ENCODE data around the gene LEFTY1. TPM values are rescaled to one million over a fixed set of nuclear protein-coding genes. Genes with fewer than 3 reads are reported as not detected.
"Not testable (repeated sequence)": the region's sequence is repeated elsewhere in the genome, so short reads cannot be mapped to it uniquely, and the experiment has no call there.

The LEFTY1 gene
- total RNA-seq, 2 donors from 2014 or later, result 1.7 to 2.0 TPM

DNA sequence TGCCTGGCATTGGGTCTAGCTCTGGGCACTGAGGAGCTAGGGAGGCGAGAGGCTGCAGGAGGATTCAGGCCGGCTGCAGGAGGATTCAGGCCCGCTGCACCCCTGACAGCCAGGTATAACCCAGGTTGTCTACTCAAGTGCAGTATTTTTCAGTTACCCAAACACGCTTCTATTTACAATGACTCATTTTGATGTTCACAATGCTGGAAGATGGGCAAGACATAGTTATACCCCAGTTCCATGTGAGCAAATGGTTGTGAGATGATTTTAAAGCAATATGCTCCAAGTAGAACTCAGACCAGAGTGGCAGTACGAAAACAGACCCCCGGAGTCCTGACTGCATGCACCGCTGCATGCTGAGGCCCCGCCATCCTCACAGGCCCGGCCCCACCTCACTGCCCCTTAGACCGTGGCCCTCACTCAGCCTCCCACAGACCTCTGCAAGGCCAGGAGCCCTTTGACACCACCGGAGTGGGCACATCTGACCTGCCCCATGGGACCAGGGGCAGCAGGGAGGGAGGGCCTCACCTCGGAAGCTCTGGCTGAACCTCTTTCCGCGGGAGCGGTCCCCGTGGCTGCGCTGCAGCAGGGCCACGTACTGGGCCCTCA is 553 bp downstream of the LEFTY1 start:
- WGBS, result 94% methylated on average over 18 of the region's 18 CpGs
- H3K4me1 ChIP-seq (replicated peaks), result peaks cover 10% of the 10 kb centered on the region
- intact Hi-C loops (cut with DNase I), result no loop called here

GRCh38 chr1:225887554-225888288 is 1.2 kb downstream of the LEFTY1 start:
- DNase-seq (ENCODE audit: low spot score); H3K4me3 ChIP-seq; H3K27me3 ChIP-seq (replicated peaks; ENCODE audit: insufficient read depth); H3K9me3 ChIP-seq; H3K36me3 ChIP-seq; intact Hi-C loops (cut with DNase I): not testable (repeated sequence)
- peak overlapping the region in 1 of 2 donors; percentile 30 for H3K27ac ChIP-seq
- peaks cover 10% of the 10 kb centered on the region for H3K4me1 ChIP-seq (replicated peaks)
- 43% methylated on average over 3 of the region's 56 CpGs for WGBS

More for the DNA sequence above, 553 bp downstream of the LEFTY1 start:
- peak overlapping the region in 1 of 2 donors; percentile 91 for H3K27ac ChIP-seq
- H3K9me3 ChIP-seq, result no peaks in the 10 kb centered on the region
- no peak for DNase-seq (ENCODE audit: low spot score)
- no peaks in the 10 kb centered on the region for H3K27me3 ChIP-seq (replicated peaks; ENCODE audit: insufficient read depth)
- H3K4me3 ChIP-seq, result no peak overlapping the region
- TF ChIP-seq POLR2AphosphoS5 (IDR thresholded peaks at IDR 0.05) (no peak), POLR2A (IDR thresholded peaks at IDR 0.05) (no peak), CTCF (IDR thresholded peaks at IDR 0.05) (no peak)
- H3K36me3 ChIP-seq, result no peaks in the 10 kb centered on the region

GRCh38 chr1:225887030-225887314 is 2.0 kb downstream of the LEFTY1 start:
- Histone ChIP-seq H3K4me3 (no peak overlapping the region), H3K36me3 (no peaks in the 10 kb centered on the region), H3K9me3 (no peaks in the 10 kb centered on the region), H3K27me3 (replicated peaks; ENCODE audit: insufficient read depth) (no peaks in the 10 kb centered on the region), H3K4me1 (replicated peaks) (peaks cover 10% of the 10 kb centered on the region), H3K27ac (no peak overlapping the region)
- intact Hi-C loops (cut with DNase I), result no loop called here
- no peak for TF ChIP-seq POLR2AphosphoS5 (IDR thresholded peaks at IDR 0.05)
- TF ChIP-seq CTCF (IDR thresholded peaks at IDR 0.05), result no peak
- no peak for TF ChIP-seq POLR2A (IDR thresholded peaks at IDR 0.05)
- DNase-seq (ENCODE audit: low spot score), result no peak
- 93% methylated on average over 7 of the region's 7 CpGs for WGBS

DNA sequence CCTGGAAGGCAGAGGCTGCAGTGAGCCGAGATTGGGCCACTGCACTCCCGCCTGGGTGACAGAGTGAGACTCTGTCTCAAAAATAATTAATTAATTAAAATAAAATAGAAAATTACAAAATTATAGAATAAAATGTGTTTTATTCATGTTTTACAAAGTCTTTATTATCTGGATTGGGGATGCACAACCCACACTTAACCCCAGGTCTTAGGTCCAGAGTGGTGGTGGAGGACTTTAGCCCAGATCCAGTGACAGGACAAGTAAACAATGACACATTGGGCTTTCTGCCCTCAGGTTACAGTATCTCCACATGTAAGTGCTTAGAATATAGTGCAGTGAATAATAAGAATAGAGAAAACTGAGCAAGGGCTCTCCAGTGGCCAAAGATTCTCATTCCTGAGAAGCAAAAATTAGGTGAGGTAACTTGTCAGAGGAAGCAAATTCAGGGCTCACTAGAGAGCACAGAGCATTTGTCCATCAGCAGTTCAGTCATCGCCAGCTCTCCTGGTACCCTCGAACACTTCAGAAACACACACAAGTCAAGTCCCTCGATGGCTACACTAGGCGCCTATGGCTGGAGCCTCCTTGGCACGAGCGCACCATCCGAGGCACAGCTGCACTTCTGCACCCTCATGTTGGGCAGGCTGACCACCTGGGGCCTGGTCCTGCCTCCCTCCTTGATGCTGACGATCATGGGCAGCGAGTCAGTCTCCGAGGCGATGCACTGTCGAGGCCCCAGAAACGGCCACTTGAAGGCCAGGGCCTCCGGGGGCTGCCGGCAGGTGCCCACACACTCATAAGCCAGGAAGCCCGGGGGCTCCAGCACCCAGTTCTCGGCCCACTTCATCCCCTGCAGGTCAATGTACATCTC is 2.6 kb downstream of the LEFTY1 start:
- Histone ChIP-seq H3K9me3 (no peaks in the 10 kb centered on the region), H3K36me3 (no peaks in the 10 kb centered on the region), H3K4me1 (replicated peaks) (peaks cover 10% of the 10 kb centered on the region), H3K27ac (no peak overlapping the region), H3K27me3 (replicated peaks; ENCODE audit: insufficient read depth) (no peaks in the 10 kb centered on the region), H3K4me3 (no peak overlapping the region)
- DNase-seq (ENCODE audit: low spot score), result no peak
- intact Hi-C loops (cut with DNase I), result no loop called here
- no peak for TF ChIP-seq CTCF (IDR thresholded peaks at IDR 0.05)
- no peak for TF ChIP-seq POLR2A (IDR thresholded peaks at IDR 0.05)
- no peak for TF ChIP-seq POLR2AphosphoS5 (IDR thresholded peaks at IDR 0.05)
- WGBS, result 97% methylated on average over 17 of the region's 19 CpGs

- intact Hi-C loops (cut with DNase I), result no loop called here
- WGBS, result 95% methylated on average over 6 of the region's 6 CpGs
- TF ChIP-seq CTCF (IDR thresholded peaks at IDR 0.05) (no peak), POLR2A (IDR thresholded peaks at IDR 0.05) (no peak), POLR2AphosphoS5 (IDR thresholded peaks at IDR 0.05) (no peak)
- Histone ChIP-seq H3K9me3 (no peaks in the 10 kb centered on the region), H3K4me3 (no peak overlapping the region), H3K36me3 (no peaks in the 10 kb centered on the region), H3K27ac (no peak overlapping the region), H3K27me3 (replicated peaks; ENCODE audit: insufficient read depth) (no peaks in the 10 kb centered on the region), H3K4me1 (replicated peaks) (peaks cover 1% of the 10 kb centered on the region)
- no peak for DNase-seq (ENCODE audit: low spot score)
Observed at GRCh38 chr1:225885336-225885735, 3.6 kb downstream of the LEFTY1 start.

All from prostate gland (tissue), 2 donors.